OCI-M1 (cell line): ENCODE results near the gene CEP43.

Source experiments
- DNase-seq: peaks from one replicate; lab custom pipeline; 2025; lab: John Stamatoyannopoulos, UW

Gene CEP43

DNA sequence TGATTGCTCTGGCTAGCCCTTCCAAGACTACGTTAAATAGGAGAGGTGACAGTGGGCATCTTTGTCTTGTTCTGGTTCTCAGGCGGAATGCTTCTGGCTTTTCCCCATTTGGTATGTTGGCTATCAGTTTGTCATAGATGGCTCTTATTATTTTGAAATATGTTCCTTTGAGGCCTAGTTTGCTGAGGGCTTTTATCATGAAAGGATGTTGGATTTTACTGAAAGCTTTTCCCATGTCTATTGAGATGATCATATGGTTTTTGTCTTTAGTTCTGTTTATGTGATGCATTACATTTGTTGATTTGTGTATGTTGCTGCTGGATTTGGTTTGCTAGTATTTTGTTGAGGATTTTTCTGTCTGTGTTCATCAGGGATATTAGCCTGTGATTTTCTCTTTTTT is 32.9 kb upstream of the CEP43 start:
- DNase-seq = no peak

DNA sequence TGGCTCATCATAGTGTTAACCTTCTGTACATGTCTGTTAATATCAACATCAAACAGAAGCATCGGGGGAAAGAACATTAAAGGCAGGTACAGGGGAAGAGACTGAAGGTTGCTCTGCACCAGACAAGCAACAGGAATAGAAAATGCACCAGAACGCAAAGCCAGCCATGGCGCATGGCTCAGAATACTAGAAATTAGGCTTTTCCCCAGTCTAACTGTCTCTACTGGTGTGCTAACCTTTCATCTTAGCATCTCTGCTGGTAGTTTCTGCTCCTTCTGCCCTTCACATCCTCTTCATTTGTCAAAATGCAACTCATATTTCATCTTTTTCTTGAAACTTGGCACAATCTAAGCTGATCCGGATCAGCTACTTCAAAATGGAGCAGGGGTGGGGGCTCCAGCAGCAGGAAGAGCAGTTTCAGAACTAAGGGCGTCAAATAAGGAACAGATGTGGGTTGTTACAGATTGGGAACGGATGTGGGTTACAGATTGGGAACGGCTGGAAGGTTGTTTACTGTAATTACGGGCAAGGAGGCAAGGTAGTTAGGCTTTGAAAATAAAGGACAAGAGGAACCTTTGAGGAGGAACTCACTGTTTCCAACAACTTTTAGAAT is 29.7 kb upstream of the CEP43 start:
- no peak for DNase-seq

DNA sequence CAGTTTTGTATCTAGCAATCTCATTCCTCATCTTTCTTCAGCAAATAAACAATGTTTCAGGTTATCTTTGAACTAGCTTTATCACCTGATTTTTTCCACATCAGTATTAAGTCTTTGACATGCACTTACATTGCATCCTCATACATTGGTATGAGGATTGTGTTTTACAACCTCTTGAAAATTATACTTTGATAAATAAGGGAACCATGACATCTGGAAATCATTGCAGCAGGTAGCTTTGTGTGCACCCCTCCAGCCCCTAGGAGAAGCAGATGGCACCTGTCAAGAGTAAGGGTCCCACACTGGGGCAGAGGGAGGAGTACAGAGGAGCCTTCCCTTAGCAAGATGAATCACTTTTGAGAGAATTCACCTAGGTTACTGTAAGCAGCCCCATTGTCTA is 29.1 kb upstream of the CEP43 start:
- DNase-seq = no peak

DNA sequence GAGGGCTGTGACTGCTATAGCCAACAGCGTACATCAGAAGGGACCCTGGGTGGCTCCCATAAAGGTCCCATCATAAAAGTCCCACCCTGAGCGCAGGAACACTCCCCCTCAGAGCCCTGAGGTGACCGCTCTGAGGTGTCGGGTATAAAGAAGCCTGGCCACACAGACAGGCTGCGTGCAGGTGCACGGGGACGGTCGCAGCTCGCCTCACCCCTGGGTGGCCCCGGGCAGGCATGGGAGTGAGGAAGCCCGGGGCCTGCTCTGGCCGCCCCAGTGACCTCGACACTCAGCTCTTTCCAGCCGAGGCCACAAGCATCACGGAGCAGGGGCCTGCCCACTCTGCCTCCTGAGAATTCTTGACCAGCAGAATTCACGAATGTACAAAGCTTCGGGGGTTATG is 28.4 kb upstream of the CEP43 start:
- no peak for DNase-seq

DNA sequence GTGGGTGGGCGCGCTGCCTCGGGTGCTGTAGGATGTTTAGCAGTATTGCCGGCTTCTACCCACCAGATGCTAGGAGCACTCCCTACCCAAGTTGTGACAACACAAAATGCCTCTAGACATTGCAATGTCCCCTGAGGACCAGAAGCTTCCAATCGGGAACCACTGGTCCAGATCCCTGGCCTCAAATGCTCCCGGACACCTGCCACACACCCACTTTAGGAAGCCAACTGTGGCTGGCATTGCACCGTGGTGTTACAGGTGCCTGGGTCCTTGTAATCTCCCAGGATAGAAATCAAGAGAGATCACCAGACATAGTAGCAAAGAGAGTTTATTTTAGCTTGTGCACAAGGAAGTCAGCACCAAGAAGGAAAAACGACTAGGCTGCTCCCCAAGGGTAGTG is 27.9 kb upstream of the CEP43 start:
- no peak for DNase-seq

DNA sequence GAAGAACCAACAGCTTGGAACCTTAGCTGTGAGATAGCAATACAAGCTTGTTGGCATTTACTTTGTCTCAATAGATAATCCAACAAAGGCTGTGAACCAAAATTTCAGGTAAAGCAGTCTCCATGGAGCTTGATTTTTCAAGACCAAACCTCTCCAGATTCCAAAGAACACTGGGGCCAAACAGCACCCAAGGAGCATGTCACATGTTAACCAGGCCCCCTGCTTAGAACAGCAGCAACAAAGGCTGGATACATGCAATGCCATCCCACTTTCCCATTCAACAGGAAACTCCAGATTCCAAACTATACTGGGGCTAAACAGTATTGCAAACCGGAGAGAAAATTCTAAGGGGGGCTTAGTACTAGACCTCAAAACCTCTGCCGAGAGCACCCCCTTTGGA is 27.1 kb upstream of the CEP43 start:
- DNase-seq = no peak

DNA sequence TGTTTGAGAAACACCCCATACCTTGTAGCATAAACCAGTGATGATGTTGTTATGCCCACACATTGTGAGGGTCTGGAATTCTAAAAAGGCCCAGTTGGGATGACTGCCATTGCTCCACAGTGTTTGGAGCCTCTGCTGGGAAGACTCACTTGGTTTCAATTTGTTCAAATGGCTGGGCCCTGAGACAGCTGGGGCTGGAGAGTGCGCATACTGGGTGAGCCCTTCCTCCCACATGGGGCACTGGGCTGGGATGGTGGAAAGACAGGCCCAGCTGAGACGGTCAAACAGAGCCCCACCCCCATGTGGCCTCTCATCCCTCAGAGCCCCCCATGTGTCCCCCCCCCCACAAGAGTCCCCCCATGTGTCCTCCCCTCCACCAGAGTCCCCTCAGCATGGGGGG is 22.6 kb upstream of the CEP43 start:
- DNase-seq = no peak

DNA sequence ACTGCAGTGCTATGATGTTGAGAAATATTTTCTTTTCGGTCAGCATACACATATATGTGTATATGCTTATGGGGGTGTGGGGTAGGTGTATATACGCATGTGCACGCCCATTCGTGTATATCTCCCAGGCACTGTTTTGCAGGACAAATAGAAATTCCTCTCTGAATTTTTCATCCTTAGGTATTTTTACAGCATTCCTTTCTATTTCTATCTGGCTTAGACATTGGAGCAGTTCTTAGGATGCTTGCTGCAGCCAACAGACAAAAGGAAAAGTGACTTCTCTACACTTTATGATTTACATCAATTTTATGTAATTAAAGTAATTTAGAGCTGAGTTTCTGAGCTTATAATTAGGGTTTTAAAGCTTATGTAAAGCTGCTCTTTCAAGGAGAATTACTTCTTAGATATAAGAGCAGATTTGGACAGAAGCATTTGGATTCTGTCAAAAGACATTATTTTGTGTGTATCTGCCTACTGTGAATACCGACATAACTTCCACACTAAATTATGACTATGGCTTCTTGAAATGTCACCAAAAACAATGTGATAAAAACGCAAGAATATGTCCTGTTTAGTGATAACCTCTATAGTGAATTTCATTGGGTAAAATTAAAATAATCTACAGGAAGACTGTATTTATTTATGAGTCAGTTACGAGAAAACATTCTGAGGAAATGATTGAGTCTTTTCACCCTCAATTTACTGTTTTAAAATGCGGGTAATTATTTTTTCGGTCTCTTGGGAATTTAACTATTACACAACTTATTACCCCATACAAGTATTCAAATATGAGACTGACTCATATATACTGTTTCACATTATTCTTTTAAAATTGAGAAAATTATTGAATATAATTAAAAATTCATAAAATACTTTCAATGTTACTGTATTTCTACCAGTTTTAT is 21.3 kb upstream of the CEP43 start:
- no peak for DNase-seq

DNA sequence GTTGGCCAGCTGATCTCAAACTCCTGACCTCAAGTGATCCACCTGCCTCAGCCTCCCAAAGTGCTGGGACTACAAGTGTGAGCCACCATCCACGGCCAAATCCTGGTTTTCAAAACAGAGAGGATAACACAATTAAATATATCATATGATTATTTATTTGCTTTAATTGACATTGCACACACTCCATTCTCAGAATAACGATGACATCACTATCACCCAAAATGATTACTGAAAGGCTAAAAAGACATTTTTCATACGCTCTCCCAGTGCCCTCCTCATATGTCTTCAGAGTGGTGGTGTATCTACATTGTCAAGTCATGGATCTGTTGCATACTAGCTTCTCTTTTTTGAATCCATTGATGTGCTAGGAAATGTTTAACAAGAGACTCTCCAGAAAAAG is 18.5 kb upstream of the CEP43 start:
- no peak for DNase-seq

DNA sequence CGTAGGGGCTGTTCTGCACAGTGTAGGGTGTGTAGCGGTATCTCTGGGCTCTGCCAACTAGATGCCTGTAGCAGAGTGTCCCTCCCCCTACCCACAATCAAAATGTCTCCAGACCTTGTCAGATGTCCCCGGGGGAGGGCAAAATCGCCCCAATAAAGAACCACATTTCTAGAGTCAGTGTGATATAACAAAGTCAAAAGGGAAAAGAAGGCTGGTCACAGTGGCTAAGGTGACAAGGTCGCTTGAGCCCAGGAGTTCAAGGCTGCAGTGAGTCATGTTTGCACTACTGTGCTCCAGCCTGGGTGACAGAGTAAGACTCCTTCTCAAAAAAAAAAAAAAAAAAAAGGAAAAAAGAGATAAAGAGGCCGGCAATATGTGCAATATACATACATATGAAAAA is 11.7 kb upstream of the CEP43 start:
- no peak for DNase-seq

DNA sequence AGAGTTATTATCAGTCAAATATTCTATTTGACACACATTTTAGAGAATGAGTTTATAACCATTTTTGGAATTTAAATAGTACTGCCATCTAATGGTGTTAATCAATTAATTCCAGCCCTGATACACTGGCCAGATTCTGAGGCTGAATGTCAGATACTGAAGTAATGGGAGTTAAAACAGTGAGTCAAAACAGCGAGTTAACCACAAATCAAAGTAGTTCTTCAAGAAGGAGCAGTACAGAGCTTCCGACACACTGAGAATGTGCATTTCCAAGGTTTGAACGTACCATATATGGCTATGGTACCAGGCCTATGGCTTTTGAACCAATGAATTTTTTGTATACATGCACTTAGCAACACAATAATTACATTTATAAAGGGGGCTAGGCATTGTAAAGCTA is 11.3 kb upstream of the CEP43 start:
- no peak for DNase-seq

DNA sequence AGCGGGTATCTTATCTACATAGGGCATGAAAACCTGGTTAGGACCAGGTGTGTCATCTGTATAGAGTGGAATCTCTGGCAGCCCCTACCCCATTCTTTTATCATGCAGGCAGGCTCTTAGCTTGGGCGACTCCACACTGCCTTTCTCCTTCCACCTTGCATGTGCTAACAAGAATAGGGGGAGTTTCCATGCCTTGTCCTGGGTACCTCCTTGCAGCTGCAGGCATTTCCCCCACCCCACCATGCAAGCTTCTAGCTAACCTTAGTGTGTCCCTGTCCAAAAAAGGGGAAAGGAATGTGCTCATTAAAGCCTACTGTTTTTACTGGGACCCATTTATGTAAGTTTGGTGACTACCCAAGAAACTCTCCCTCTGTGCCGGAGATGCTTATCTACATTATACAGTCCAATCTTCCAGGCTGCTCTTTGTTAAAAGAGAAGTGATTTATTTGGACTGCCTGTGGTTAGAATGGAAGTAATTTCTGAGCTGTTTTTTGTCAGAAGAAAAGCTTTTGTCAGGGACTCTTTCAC is 10.5 kb upstream of the CEP43 start:
- DNase-seq = no peak

DNA sequence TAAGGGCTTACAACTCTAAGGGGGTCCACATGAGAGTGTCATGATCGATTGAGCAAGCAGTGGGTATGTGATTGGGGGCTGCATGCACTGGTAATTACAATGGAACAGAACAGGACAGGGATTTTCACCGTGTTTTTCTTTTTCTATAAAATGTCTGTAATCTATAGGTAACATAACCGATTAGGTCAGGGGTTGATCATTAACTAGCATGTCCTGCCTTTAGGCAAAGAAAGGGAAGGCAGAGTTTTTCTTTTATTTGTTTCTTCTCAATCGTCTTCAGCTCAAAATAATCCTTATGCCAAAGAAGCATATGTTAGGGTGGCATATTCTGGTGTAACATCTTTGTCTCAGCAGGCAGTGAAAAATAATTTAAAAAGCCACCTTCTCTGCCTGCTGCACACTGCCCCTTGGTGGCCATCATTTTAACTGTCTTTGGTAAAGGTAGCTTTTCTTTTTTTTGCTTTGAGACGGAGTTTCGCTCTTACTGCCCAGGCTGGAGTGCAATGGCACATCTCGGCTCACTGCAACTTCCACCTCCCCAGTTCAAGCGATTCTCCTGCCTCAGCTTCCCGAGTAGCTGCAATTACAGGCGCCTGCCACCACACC is 9.7 kb upstream of the CEP43 start:
- peak; percentile 48 for DNase-seq

DNA sequence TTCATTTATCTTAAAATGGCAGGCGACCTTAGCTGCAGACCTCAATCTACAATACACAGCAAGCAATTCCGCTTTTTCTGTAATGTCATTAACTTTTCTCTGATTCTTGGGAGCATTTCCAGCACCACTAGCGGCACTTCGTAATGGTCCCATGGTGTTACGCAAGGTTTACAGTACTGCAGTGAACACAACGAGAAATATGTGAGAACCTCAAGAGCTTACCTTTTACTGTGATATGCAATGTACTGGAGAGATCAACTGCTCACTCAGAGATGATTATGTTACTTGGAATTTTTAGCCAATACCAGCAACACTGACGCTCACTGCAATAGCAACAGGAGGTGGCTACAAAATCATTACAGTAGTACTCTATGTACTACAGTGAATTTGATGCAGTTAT is 2.8 kb upstream of the CEP43 start:
- peak; percentile 91 for DNase-seq

DNA sequence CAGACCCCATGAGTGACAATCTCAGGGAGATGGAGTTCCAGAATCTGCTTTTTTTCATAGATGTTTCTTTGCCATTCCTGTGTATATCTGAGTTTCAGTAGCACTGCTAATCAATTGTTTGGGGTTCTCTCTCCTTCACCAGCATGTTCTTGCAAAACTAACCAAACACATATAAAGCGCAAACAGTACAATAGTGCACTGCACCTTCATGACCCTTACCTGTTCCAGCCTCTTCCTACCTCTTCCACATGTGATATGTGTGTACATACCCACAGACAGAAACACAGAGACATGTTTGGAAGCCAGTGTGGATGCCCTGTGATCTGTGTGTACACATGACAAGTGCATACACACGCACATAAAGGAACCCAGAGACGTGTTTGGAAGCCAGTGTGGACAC is 1.8 kb upstream of the CEP43 start:
- DNase-seq = no peak

DNA sequence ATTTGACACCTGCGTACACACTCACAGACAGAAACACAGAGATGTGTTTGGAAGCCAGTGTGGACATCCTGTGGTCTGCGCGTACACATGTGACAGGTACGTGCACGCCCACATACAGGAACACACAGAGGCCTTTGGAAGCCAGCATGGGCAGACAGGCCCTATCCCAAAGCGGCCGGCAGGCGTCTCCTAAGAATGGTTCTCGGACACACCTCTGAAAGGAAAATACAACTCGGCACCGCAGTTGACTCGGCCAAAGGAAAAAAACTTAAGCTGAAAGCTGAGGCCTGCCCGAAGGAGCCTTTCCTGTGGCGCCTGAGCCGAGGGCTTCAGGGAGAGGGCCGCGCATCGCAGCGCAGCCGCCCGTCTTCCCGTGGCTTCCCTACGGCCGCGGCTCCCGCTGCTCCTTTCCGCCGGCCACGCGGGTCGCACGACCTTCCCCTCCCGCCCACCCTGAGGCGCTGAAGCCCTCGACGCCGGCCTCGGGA is 1.4 kb upstream of the CEP43 start:
- DNase-seq = peak; percentile 86

DNA sequence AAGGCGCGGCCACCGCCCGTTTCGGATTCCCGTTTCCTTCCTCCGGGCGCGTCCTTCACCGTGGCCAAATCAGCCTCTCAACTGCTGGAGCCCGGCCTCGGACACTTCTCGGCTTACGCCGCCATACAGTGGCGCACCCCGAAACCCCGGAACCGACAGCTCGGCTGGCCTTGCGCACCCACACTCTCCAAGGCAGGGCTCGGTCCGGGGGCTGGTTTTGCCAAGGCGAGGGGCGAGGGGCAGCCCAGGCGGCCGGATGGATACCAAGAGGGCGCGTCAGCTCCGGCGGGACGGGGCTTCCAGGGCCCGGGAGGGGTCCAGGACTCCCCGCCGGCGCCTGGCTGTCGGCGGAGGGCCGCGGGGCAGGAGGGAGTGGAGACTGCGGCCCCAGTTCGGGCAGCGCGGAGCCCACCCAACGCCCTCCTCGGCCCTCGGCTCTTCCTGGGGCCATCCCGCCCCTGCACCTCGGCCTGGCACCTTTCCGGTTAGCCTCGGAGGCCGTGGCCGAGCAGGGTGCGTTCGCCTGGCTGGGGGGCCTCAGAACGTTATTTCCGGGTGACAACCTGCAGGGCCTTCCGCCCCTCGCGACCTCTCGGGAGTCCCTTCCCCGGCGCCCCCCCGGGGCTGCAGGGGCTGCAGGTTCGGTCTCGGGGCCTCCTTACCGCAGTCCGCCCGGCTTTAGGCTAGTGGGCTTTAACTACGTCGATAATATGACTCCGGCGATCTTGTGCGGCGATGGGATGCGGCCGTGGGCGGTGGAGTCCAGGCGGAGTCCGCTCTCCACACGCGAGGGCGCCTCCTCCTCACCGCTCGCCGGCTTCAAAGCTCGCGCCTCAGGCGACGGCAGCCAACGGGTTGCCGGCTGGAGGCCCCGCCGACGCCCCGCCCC is 697 bp upstream of the CEP43 start:
- no peak for DNase-seq

DNA sequence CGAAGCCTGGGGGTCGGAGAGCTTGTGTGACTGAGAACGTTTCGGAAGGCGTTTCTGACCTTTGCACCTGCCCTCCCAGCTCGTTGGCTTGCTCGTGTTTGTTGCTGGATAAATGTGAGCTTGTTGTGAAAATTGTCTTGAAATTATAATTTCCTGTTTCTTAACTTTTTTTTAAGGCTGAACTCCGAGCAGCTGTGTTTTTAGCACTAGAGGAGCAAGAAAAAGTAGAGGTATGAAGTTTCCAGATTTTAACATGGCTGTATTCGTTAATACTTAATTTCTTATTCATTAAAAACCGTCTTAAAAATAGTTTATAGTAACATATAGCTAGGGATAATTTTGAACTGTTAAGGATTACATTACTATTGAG is 672 bp downstream of the CEP43 start:
- no peak for DNase-seq

DNA sequence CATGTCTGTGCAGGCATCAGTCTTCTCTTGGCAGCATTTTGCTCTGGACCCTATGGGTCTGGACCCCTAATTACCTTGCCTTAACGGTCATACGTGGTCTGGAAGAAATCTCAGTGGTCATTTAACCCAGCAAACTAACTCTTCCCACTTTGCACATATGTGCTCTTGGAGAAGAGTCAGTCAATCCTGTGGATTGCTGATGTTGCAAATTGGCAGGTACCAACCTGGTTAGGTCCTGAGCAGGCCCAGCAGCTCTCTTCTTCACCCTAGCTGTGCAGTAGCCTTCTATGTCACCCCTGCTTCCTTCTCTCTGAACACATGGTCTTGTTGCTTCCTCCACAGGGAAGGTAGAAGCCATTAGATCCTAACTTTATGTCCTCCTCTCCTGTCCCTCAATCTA is 1.6 kb downstream of the CEP43 start:
- peak; percentile 41 for DNase-seq

DNA sequence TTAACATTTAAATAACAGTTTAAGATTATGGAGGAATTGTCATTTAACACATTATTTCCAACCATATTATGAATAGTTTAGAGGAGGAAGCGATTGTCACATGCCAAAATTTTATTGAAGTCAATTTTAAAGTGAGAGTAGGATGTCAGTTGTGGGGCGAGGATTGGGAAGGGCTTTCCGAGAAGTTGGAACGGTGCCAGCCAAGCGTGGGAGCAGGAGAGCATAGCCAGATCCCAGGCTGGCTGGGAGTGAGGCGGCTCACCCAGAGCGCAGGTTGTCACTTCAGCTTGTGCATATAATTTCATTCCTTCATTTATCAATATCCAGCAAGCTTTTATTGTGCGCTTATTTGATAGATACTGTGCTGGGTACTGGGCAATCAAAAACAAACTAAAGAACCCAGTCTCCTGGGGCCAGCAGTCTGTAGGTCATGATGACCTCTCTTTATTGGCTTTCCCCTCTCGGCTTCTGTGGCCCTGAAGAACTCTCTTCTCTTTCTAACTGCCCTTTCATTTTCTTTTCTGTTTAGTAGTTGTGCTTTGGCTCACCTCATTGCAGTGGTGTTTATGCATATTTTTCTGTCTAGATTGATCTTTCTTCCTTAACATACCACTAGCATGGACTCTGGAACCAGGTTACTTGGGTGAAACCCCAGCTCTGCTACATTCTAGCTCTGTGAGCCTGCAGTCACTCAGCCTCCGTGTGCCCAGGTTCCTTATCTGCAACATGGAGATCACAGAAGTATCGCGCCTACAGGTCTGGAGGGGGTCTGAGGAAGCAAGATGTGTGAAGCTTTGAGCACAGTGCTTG is 6.4 kb downstream of the CEP43 start:
- DNase-seq = no peak

DNA sequence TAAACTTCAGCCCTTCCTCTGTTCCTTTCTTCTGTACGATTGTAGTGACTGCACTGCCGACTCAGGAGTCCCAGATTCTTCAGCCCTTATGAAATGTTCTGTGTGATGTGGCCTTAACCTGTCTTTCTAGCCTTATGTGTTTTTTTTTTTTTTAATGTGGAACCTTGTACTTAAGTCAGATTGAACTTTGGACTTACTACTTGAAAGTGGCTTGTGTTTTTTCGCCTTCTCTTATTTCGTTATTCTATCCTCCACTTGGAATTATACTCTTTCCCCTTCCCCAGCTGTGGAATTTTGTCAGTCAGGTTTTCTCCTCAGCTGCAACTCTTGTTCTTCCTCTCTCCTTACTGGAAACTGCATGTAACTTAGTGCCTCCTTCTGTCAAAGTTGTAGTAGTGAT is 8.8 kb downstream of the CEP43 start:
- DNase-seq = no peak
